ENCODE data around the gene SNX21. TPM values are rescaled to one million over a fixed set of nuclear protein-coding genes. Genes with fewer than 3 reads are reported as not detected.
A peak's percentile ranks its signal among the peaks of the same experiment; 100 is the strongest.

Gene SNX21
- total RNA-seq, 2 experiments from 2014 or later = 0.49 to 0.79 TPM

GRCh38 chr20:45798935-45799642, 34.5 kb upstream of the SNX21 start:
- peaks cover 5% of the 10 kb centered on the region for H3K4me1 ChIP-seq (ENCODE audit: insufficient read depth, low read length, poor library complexity, severe bottlenecking)
- CTCF ChIA-PET (ENCODE audit: unreplicated experiment) = interaction anchor here (0.6 kb wide), 2 partner anchors 172 to 853 kb away, joined by 3 read pairs; no protein-coding TSS in a partner anchor
- no peaks in the 10 kb centered on the region for H3K9me3 ChIP-seq (ENCODE audit: low read length)
- no peak overlapping the region for H3K4me3 ChIP-seq (ENCODE audit: low read depth, low read length, poor library complexity, severe bottlenecking)
- no peak overlapping the region for H2AFZ ChIP-seq (ENCODE audit: low read length)
- no peak overlapping the region for H3K27ac ChIP-seq (ENCODE audit: low read depth, low read length, poor library complexity, severe bottlenecking)
- peaks cover 65% of the 10 kb centered on the region for H3K36me3 ChIP-seq (ENCODE audit: insufficient read depth, low read length)
- DNase-seq (ENCODE audit: low spot score) = peak; percentile 72
- no TSS peak for BruUV-seq (replicated peaks)
- no peak overlapping the region for H3K4me2 ChIP-seq (ENCODE audit: low read length)
- TF ChIP-seq, protein P1, sequence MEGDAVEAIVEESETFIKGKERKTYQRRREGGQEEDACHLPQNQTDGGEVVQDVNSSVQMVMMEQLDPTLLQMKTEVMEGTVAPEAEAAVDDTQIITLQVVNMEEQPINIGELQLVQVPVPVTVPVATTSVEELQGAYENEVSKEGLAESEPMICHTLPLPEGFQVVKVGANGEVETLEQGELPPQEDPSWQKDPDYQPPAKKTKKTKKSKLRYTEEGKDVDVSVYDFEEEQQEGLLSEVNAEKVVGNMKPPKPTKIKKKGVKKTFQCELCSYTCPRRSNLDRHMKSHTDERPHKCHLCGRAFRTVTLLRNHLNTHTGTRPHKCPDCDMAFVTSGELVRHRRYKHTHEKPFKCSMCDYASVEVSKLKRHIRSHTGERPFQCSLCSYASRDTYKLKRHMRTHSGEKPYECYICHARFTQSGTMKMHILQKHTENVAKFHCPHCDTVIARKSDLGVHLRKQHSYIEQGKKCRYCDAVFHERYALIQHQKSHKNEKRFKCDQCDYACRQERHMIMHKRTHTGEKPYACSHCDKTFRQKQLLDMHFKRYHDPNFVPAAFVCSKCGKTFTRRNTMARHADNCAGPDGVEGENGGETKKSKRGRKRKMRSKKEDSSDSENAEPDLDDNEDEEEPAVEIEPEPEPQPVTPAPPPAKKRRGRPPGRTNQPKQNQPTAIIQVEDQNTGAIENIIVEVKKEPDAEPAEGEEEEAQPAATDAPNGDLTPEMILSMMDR (conservative IDR thresholded peaks at IDR 0.05; ENCODE audit: low read length) = peak; percentile 84
- TF ChIP-seq EZH2phosphoT487 (IDR thresholded peaks at IDR 0.05; ENCODE audit: borderline replicate concordance, low read depth, low read length) = no peak
- POLR2A ChIA-PET = interaction anchor here (0.6 to 0.7 kb wide), 2 partner anchors 49 to 730 kb away, joined by 3 read pairs; no protein-coding TSS in a partner anchor
- intact Hi-C loops (cut with micrococcal nuclease; ENCODE audit: unreplicated experiment) = loop anchor here (1.0 kb wide), 1 partner anchor 164 kb away; no protein-coding TSS in a partner anchor
- H4K20me1 ChIP-seq (ENCODE audit: insufficient read depth, low read length) = no peaks in the 10 kb centered on the region
- H3K9me2 ChIP-seq (ENCODE audit: insufficient read depth, low read length) = no peaks in the 10 kb centered on the region
- H3K79me2 ChIP-seq (ENCODE audit: insufficient read depth, low read depth, low read length) = no peaks in the 10 kb centered on the region

GRCh38 chr20:45801851-45802250, 31.7 kb upstream of the SNX21 start:
- no TSS peak for BruUV-seq (replicated peaks)
- H4K20me1 ChIP-seq (ENCODE audit: insufficient read depth, low read length) = no peaks in the 10 kb centered on the region
- H3K4me1 ChIP-seq (ENCODE audit: insufficient read depth, low read length, poor library complexity, severe bottlenecking) = peaks cover 5% of the 10 kb centered on the region
- no peaks in the 10 kb centered on the region for H3K9me3 ChIP-seq (ENCODE audit: low read length)
- no peak overlapping the region for H3K4me2 ChIP-seq (ENCODE audit: low read length)
- H3K79me2 ChIP-seq (ENCODE audit: insufficient read depth, low read depth, low read length) = no peaks in the 10 kb centered on the region
- TF ChIP-seq EZH2phosphoT487 (IDR thresholded peaks at IDR 0.05; ENCODE audit: borderline replicate concordance, low read depth, low read length) = no peak
- TF ChIP-seq, protein P1 (conservative IDR thresholded peaks at IDR 0.05; ENCODE audit: low read length) = no peak
- no peaks in the 10 kb centered on the region for H3K9me2 ChIP-seq (ENCODE audit: insufficient read depth, low read length)
- DNase-seq (ENCODE audit: low spot score) = no peak
- H3K36me3 ChIP-seq (ENCODE audit: insufficient read depth, low read length) = peaks cover 65% of the 10 kb centered on the region
- H2AFZ ChIP-seq (ENCODE audit: low read length) = no peak overlapping the region
- no peak overlapping the region for H3K4me3 ChIP-seq (ENCODE audit: low read depth, low read length, poor library complexity, severe bottlenecking)
- ChIA-PET CTCF (ENCODE audit: unreplicated experiment) (no interaction called here), POLR2A (no interaction called here)
- intact Hi-C loops (cut with micrococcal nuclease; ENCODE audit: unreplicated experiment) = no loop called here
- no peak overlapping the region for H3K27ac ChIP-seq (ENCODE audit: low read depth, low read length, poor library complexity, severe bottlenecking)

All from OCI-LY7 (cell line).